Measurements from ENCODE around the gene ALOX5.

The ALOX5 gene

GRCh38 chr10:45429790-45430189 lies 55.8 kb downstream of the ALOX5 start:
- TF ChIP-seq SIN3A (IDR thresholded peaks at IDR 0.05; ENCODE audit: borderline replicate concordance, insufficient read depth, low read length) (no peak), FOXP2 (optimal IDR thresholded peaks at IDR 0.05; ENCODE audit: borderline replicate concordance, extremely low read depth, extremely low read length, insufficient read depth) (no peak), POLR2AphosphoS5 (IDR thresholded peaks at IDR 0.05; ENCODE audit: low read depth, low read length) (no peak), REST (IDR thresholded peaks at IDR 0.05; ENCODE audit: insufficient read depth in 1 of 2, low read depth in 2 of 2, low read length in 2 of 2) (no peak), TAF1 (IDR thresholded peaks at IDR 0.05; ENCODE audit: borderline replicate concordance, insufficient read depth, low read length) (no peak)

GRCh38 chr10:45432113-45432512 lies 58.1 kb downstream of the ALOX5 start:
- no peak for TF ChIP-seq REST (IDR thresholded peaks at IDR 0.05; ENCODE audit: insufficient read depth in 1 of 2, low read depth in 2 of 2, low read length in 2 of 2)

- TF ChIP-seq SIN3A (IDR thresholded peaks at IDR 0.05; ENCODE audit: borderline replicate concordance, insufficient read depth, low read length), result no peak
- no peak for TF ChIP-seq REST (IDR thresholded peaks at IDR 0.05; ENCODE audit: insufficient read depth in 1 of 2, low read depth in 2 of 2, low read length in 2 of 2)
- TF ChIP-seq FOXP2 (optimal IDR thresholded peaks at IDR 0.05; ENCODE audit: borderline replicate concordance, extremely low read depth, extremely low read length, insufficient read depth), result no peak
- TF ChIP-seq POLR2AphosphoS5 (IDR thresholded peaks at IDR 0.05; ENCODE audit: low read depth, low read length), result no peak
- TF ChIP-seq TAF1 (IDR thresholded peaks at IDR 0.05; ENCODE audit: borderline replicate concordance, insufficient read depth, low read length), result no peak
Observed at GRCh38 chr10:45432700-45433472, 58.9 kb downstream of the ALOX5 start.

- TF ChIP-seq SIN3A (IDR thresholded peaks at IDR 0.05; ENCODE audit: borderline replicate concordance, insufficient read depth, low read length) (no peak), FOXP2 (optimal IDR thresholded peaks at IDR 0.05; ENCODE audit: borderline replicate concordance, extremely low read depth, extremely low read length, insufficient read depth) (no peak), REST (IDR thresholded peaks at IDR 0.05; ENCODE audit: insufficient read depth in 1 of 2, low read depth in 2 of 2, low read length in 2 of 2) (no peak), TAF1 (IDR thresholded peaks at IDR 0.05; ENCODE audit: borderline replicate concordance, insufficient read depth, low read length) (no peak), POLR2AphosphoS5 (IDR thresholded peaks at IDR 0.05; ENCODE audit: low read depth, low read length) (no peak)
Observed at GRCh38 chr10:45433716-45434469, 59.9 kb downstream of the ALOX5 start.
